Measurements from ENCODE around the gene GGT5.
A peak's percentile ranks its signal among the peaks of the same experiment; 100 is the strongest.
"Not testable (repeated sequence)": the region's sequence is repeated elsewhere in the genome, so short reads cannot be mapped to it uniquely, and the experiment has no call there.

The GGT5 gene

DNA sequence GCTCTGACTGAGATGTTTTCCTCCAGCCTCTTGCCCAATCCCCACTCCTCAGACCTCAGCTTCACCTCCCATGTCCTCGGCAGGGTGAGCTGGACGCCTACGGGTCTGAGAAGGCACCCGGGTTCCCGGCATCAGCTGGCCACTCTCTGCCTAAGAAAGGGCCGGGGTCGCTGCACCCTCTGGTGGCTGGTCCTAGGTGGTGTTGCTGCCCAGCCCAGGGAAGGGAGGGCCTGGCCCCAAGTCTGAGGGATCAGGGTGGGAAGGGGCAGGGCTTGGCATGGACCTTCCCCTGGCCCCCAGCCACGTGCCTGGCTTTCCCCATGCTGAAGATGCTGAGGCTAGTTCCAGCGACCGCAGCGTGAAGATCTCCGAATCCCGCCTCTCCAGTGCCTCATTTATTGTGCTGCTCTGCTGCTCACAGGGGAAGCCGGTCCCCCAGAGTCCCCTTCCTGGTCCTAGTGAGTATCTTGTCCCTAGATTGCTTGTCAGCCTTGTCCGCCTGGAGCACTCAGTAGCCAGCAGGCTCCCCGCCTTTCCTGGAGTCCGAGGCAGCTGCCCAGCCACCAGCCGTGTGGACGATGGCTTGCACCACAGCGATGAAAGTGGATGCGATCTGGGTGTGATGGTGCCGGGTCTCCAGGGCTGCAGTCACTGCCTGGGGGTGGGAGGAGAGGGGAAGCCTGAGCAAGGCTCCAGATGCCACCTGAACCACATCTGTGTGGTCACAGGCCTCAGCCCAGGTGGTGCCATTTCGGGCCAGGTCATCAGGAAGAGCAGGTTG, 2.9 kb upstream of the GGT5 start:
- in situ Hi-C loops (cut with HindIII; ENCODE audit: low sequenced_read_pairs): no loop called here
- peak; percentile 89 for TF ChIP-seq CTCF (IDR thresholded peaks at IDR 0.05; ENCODE audit: low read depth, low read length)
- DNase-seq (ENCODE audit: low read depth, low spot score): peak; percentile 95
- no peak overlapping the region for H3K4me3 ChIP-seq (ENCODE audit: low read depth, low read length)

- in situ Hi-C loops (cut with HindIII; ENCODE audit: low sequenced_read_pairs): no loop called here
- TF ChIP-seq CTCF (IDR thresholded peaks at IDR 0.05; ENCODE audit: low read depth, low read length): no peak
- peak; percentile 18 for DNase-seq (ENCODE audit: low read depth, low spot score)
- no peak overlapping the region for H3K4me3 ChIP-seq (ENCODE audit: low read depth, low read length)
These were observed 2.2 kb upstream of the GGT5 start for GRCh38 chr22:24247011-24247507.

DNA sequence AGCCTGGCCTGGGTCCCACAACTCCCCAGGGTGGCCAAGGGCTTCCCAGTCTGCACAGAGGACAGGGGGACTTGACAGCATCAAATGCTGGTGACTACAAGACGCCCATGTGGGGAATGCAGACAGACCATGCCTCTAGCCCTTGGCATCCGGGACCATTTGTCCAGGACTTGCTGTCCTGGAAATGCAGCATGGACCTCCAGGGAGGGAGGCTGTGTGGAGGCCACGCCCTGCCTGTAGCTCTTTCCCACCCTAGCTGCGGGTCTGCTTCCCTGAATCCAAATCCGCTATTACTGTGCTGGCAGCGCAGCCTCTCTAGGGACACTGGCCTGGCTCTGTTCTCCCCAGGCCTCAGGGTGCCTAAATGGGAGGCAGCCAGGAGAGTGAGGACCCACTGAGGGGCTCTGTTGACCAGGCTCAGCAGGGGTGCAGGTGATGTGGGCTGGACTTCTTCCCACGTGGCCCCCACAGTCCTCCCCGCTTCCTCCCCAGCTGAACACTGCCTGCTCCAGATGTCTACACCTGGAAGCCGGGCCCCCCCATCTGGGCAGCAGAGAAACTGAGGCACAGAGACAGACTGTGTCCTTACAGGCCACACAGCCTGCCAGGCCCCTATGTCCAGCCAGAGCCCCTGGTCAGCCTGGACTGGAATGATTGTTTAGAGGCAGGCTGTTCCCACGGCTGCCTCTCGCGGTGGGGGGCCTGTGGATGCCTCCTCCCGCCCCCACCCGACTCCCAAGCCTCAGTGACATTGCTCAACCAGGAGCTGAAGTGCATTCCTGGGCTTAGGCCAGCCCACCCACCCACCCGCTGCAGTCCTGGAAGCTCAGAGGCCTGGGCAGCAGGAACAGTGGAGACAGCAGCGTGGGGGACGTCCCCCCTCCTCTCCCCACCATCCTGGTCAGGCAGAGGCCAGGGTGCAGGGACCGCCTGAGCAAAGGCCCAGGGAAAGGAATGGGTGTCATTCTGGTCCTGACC, 991 bp upstream of the GGT5 start:
- in situ Hi-C loops (cut with HindIII; ENCODE audit: low sequenced_read_pairs): not testable (repeated sequence)
- peak; percentile 81 for DNase-seq (ENCODE audit: low read depth, low spot score)
- H3K4me3 ChIP-seq (ENCODE audit: low read depth, low read length): peak overlapping the region; percentile 13

DNA sequence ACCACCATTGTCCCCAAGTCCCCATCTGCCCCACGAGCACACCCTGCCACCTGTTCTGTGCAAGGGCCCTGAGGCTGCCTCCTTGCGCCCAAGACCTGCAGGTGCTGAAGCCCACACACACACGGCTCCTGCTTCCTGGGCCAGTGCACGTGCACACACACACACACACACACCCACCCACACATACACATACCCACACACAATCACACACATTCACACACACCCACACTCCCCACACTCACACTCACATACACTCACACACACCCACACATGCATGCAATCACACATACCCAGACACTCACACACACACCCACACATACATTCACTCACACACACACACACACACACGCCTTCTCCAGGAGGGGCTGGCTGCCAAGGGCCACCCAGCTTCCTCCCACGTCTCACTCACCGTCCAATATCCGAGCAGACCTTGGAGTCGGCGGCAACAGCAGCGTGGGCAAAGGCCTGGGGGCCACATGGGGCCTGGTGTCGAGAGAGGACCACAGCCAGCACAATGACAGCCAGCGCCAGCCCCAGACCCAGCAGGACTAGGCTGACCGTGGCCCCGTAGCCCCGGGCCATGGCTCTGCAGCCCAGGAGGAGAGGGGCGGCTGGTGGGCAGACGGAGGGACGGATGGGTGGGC, 616 bp downstream of the GGT5 start:
- H3K4me3 ChIP-seq (ENCODE audit: low read depth, low read length): peak overlapping the region; percentile 43
- DNase-seq (ENCODE audit: low read depth, low spot score): peak; percentile 55
- no peak for TF ChIP-seq CTCF (IDR thresholded peaks at IDR 0.05; ENCODE audit: low read depth, low read length)
- in situ Hi-C loops (cut with HindIII; ENCODE audit: low sequenced_read_pairs): no loop called here

DNA sequence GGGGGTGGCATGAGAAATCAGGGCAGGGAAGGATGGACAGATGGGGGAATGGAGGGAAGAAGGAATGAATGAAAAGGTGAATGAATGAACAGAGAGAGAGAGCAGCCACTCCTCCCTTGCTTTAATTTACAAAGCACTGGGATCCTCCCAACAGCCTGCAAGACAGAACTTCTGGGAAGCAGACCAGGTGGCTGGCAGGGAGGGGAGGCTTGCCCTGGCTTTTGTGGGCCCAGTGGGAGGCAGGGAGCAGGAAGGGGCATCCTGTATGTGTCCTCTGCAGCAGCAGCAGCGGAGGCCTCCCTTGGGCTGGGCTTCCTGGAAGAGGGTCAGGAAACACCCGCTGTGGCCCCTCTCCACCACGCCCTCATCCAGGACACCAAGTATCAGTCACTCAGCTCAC, 1.5 kb downstream of the GGT5 start:
- DNase-seq (ENCODE audit: low read depth, low spot score): peak; percentile 61
- peak overlapping the region; percentile 21 for H3K4me3 ChIP-seq (ENCODE audit: low read depth, low read length)
- in situ Hi-C loops (cut with HindIII; ENCODE audit: low sequenced_read_pairs): not testable (repeated sequence)

GRCh38 chr22:24240985-24241692, 3.7 kb downstream of the GGT5 start:
- in situ Hi-C loops (cut with HindIII; ENCODE audit: low sequenced_read_pairs); DNase-seq (ENCODE audit: low read depth, low spot score); H3K4me3 ChIP-seq (ENCODE audit: low read depth, low read length): not testable (repeated sequence)

DNA sequence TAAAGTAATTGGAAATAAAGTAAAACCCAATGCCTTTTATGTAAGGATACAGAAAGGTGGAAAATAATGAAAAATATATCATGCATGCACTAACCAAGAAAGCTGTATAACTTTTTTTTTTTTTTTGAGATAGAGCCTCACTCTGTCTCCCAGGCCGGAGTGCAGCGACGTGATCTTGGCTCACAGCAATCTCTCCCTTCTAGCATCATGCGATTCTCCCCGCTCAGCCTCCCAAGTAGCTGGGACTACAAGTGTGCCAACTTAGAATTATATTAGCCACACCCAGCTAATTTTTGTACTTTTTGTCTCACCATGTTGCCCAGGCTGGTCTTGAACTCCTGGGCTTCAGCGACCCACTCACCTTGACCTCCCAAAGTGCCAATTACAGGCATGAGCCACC, 4.5 kb downstream of the GGT5 start:
- DNase-seq (ENCODE audit: low read depth, low spot score): no peak
- in situ Hi-C loops (cut with HindIII; ENCODE audit: low sequenced_read_pairs): no loop called here
- no peak overlapping the region for H3K4me3 ChIP-seq (ENCODE audit: low read depth, low read length)
- TF ChIP-seq CTCF (IDR thresholded peaks at IDR 0.05; ENCODE audit: low read depth, low read length): no peak

DNA sequence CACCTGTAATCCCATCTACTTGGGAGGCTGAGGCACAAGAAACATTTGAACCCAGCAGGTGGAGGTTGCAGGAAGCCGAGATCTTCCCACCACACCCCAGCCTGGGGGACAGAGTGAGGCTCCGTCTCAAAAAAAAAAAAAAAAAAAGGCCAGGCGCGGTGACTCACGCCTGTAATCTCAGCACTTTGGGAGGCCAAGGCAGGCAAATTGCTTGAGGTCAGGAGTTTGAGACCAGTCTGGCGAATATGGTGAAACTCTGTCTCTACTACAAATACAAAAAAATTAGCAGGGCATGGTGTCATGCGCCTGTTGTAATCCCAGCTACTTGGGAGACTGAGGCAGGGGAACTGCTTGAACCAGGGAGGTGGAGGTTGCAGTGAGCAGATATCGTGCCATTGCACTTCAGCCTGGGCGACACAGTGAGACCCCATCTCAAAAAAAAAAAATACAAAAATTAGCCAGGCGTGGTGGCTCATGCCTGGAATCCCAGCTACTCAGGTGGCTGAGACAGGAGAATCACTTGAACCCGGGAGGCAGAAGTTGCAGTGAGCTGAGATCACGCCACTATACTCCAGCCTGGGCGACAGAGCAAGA, 6.7 kb downstream of the GGT5 start:
- H3K4me3 ChIP-seq (ENCODE audit: low read depth, low read length); DNase-seq (ENCODE audit: low read depth, low spot score); in situ Hi-C loops (cut with HindIII; ENCODE audit: low sequenced_read_pairs): not testable (repeated sequence)

Data from astrocyte of the spinal cord (primary cell).